WTC11 (cell line): Measurements from ENCODE around the gene KLC4.

Experiments
- ATF3 ChIP-seq: sonication (generic); formaldehyde crosslinking; conservative IDR thresholded peaks from 2 replicates; pipeline ENCODE4 v1.8.1; 2022; ENCODE audit warnings: mild to moderate bottlenecking, missing genetic modification reagents
- CTCF ChIP-seq: fragments of 200-600 bp; IDR thresholded peaks from 2 replicates; pipeline ENCODE4 v1.8.0; 2022; ENCODE audit warnings: antibody characterized with exemption
- E2F4 ChIP-seq: sonication (generic); formaldehyde crosslinking; IDR thresholded peaks from 2 replicates; pipeline ENCODE4 v1.8.1; 2022; ENCODE audit warnings: low read depth, mild to moderate bottlenecking, moderate library complexity, missing genetic modification reagents, borderline replicate concordance
- ETV6 ChIP-seq: sonication (generic); formaldehyde crosslinking; IDR thresholded peaks from 2 replicates; pipeline ENCODE4 v1.8.1; 2022; ENCODE audit warnings: mild to moderate bottlenecking, missing genetic modification reagents
- JUN ChIP-seq: sonication (generic); formaldehyde crosslinking; IDR thresholded peaks from 2 replicates; pipeline ENCODE4 v1.8.0; 2023; ENCODE audit warnings: mild to moderate bottlenecking, missing genetic modification reagents
- MXD4 ChIP-seq: fragments of 250-450 bp; sonication (Bioruptor Pico); IDR thresholded peaks from 2 replicates; pipeline ENCODE4 v1.8.0; 2021; ENCODE audit warnings: mild to moderate bottlenecking, moderate library complexity, borderline replicate concordance
- NFE2L1 ChIP-seq: sonication (generic); formaldehyde crosslinking; IDR thresholded peaks from 2 replicates; pipeline ENCODE4 v1.8.1; 2023; ENCODE audit warnings: missing genetic modification reagents
- ZNF219 ChIP-seq: sonication (generic); formaldehyde crosslinking; IDR thresholded peaks from 2 replicates; pipeline ENCODE4 v1.8.0; 2023; ENCODE audit warnings: missing genetic modification reagents, mild to moderate bottlenecking, borderline replicate concordance

- TF ChIP-seq ETV6 (CRISPR knock-in tag) (no peak), CTCF (no peak), E2F4 (no peak), NFE2L1 (CRISPR knock-in tag) (no peak), MXD4 (CRISPR knock-in tag) (no peak), ZNF219 (CRISPR knock-in tag) (no peak), JUN (CRISPR knock-in tag) (no peak), ATF3 (CRISPR knock-in tag) (no peak)
Observed at GRCh38 chr6:43107344-43108062, 48.1 kb downstream of the KLC4 start.
